Smooth muscle cell of the brain vasculature (primary cell): ENCODE measurements around the gene CYP19A1.

Experiments used
- DNase-seq: peaks from one replicate; pipeline ENCODE4 v3.0.0-alpha.2; 2012; ENCODE audit warnings: low read depth, low spot score

CYP19A1 gene

GRCh38 chr15:51338496-51338895 is at the start of gene CYP19A1:
CYP19A1 (minus strand) TSS chr15:51338596; CDS start chr15:51242912, 95,684 bp downstream.
- DNase-seq: no peak

- DNase-seq: no peak
These were observed 49.3 kb upstream of the CYP19A1 start for GRCh38 chr15:51387699-51388041.

GRCh38 chr15:51386960-51387698 is 48.7 kb upstream of the CYP19A1 start:
- DNase-seq: no peak

- no peak for DNase-seq
These were observed 48.1 kb upstream of the CYP19A1 start for GRCh38 chr15:51386486-51386885.

GRCh38 chr15:51386029-51386428 is 47.6 kb upstream of the CYP19A1 start:
- DNase-seq: no peak

GRCh38 chr15:51382787-51383186 is 44.4 kb upstream of the CYP19A1 start:
- DNase-seq: no peak

GRCh38 chr15:51380999-51381806 is 42.8 kb upstream of the CYP19A1 start:
- DNase-seq: no peak

- no peak for DNase-seq
These were observed 41.0 kb upstream of the CYP19A1 start for GRCh38 chr15:51379390-51379789.

- DNase-seq: no peak
These were observed 40.0 kb upstream of the CYP19A1 start for GRCh38 chr15:51378406-51378805.

- no peak for DNase-seq
These were observed 38.8 kb upstream of the CYP19A1 start for GRCh38 chr15:51377038-51377786.

- DNase-seq: no peak
These were observed 37.7 kb upstream of the CYP19A1 start for GRCh38 chr15:51375966-51376640.

GRCh38 chr15:51374131-51374530 is 35.7 kb upstream of the CYP19A1 start:
- DNase-seq: no peak

- DNase-seq: no peak
These were observed 32.9 kb upstream of the CYP19A1 start for GRCh38 chr15:51371266-51371665.

GRCh38 chr15:51369451-51369761 is 31.0 kb upstream of the CYP19A1 start:
- DNase-seq: no peak

- DNase-seq: no peak
These were observed 30.5 kb upstream of the CYP19A1 start for GRCh38 chr15:51368751-51369450.

- DNase-seq: no peak
These were observed 29.9 kb upstream of the CYP19A1 start for GRCh38 chr15:51368307-51368706.

- no peak for DNase-seq
These were observed 29.1 kb upstream of the CYP19A1 start for GRCh38 chr15:51367322-51367976.

GRCh38 chr15:51366920-51367319 is 28.5 kb upstream of the CYP19A1 start:
- DNase-seq: no peak

- DNase-seq: no peak
These were observed 27.7 kb upstream of the CYP19A1 start for GRCh38 chr15:51366071-51366470.

- DNase-seq: no peak
These were observed 27.0 kb upstream of the CYP19A1 start for GRCh38 chr15:51365417-51365816.

GRCh38 chr15:51363383-51363782 is 25.0 kb upstream of the CYP19A1 start:
- no peak for DNase-seq
